Measurements from ENCODE around the gene XPR1.

DNA sequence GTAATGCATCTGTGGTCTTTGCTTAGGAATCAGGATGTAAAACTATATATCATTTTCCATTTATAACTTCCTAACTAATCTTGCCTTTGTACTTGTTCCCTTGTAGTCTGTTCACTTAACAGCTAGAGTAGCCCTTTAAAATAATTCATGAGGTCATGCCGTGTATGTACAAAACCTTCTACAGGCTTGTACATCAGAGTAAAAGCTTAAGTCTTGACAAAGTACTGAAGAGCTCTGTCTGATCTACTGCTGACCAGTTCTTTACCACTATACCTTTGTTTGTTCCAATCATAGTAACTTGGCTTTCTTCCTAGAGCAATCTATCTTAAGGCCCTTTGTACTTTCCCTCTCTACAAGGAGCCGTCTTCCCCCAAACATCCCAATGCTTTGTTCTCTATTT lies 190.1 kb downstream of the XPR1 start:
- TF ChIP-seq, protein P1, sequence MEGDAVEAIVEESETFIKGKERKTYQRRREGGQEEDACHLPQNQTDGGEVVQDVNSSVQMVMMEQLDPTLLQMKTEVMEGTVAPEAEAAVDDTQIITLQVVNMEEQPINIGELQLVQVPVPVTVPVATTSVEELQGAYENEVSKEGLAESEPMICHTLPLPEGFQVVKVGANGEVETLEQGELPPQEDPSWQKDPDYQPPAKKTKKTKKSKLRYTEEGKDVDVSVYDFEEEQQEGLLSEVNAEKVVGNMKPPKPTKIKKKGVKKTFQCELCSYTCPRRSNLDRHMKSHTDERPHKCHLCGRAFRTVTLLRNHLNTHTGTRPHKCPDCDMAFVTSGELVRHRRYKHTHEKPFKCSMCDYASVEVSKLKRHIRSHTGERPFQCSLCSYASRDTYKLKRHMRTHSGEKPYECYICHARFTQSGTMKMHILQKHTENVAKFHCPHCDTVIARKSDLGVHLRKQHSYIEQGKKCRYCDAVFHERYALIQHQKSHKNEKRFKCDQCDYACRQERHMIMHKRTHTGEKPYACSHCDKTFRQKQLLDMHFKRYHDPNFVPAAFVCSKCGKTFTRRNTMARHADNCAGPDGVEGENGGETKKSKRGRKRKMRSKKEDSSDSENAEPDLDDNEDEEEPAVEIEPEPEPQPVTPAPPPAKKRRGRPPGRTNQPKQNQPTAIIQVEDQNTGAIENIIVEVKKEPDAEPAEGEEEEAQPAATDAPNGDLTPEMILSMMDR (IDR thresholded peaks at IDR 0.05; ENCODE audit: insufficient read depth, low read length, poor library complexity, severe bottlenecking) = no peak
- no peak for TF ChIP-seq EZH2phosphoT487 (conservative IDR thresholded peaks at IDR 0.05; ENCODE audit: low read length)
